ENCODE data around the gene PAOX.

PAOX gene

DNA sequence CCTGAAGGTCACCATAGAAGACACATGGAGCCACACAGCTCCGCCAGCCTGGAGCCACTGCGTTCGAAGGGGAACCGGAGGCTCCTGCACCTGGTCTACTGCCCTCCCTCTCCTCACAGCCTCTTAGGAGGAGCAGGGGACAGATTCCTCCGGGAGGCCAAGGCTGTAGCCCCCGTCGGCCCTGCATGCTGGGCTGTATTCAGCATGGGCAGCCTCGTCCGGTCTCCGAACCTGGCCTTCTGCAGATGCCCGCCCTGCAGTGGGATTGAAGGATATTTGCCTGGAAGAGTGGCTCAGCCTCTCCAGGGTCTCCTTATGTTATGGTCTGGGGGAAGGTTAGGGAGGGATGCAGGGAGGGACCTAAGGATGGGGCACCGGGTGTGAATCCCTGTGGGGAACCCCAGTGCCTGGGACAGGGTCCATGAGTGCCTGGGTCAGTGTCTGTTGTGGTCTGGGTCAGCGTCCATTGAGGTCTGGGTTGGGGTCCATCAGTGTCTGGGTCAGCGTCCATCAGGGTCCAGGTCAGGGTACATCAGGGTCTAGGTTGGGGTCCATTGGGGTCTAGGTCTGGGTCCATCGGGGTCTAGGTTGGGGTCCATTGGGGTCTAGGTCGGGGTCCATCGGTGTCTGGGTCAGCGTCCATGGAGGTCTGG, 61.7 kb downstream of the PAOX start:
- DNase-seq: no peak

Data from CD4-positive, alpha-beta T cell treated with Interleukin-12 subunit alpha and Interleukin-12 subunit beta, for 1 hour (primary cell).